Keratinocyte (primary cell): ENCODE data around the gene BTRC. TPM values are rescaled to one million over a fixed set of nuclear protein-coding genes. Genes with fewer than 3 reads are reported as not detected.

Source experiments
- DNase-seq: peaks from one replicate; pipeline ENCODE4 v3.0.0-alpha.2; 2011; ENCODE audit warnings: low read depth, missing footprints, low spot score
- FAIRE-seq: peaks from 2 replicates; lab custom pipeline; 2011; peaks lifted over from hg19 to GRCh38; lab: Jason Lieb, UNC
- H2AFZ ChIP-seq: 2 replicates; pipeline ENCODE4 v1.6.0; 2012; ENCODE audit warnings: low read length, control low read depth, inconsistent platforms; ENCODE audit not compliant: control insufficient read depth
- H3K27ac ChIP-seq: 2 replicates; pipeline ENCODE4 v1.5.1; 2011; ENCODE audit warnings: low read length; ENCODE audit not compliant: control insufficient read depth, insufficient read depth
- H3K27me3 ChIP-seq: 3 replicates; pipeline ENCODE4 v1.6.0; 2011; ENCODE audit warnings: low read length; ENCODE audit not compliant: control insufficient read depth, insufficient read depth; ENCODE audit errors: extremely low read depth
- H3K36me3 ChIP-seq, 2 experiments: 2 replicates in 1 of 2; 3 replicates in 1 of 2; pipeline ENCODE4 v1.5.1; 2011; ENCODE audit warnings: low read length in 2 of 2, mild to moderate bottlenecking in 1 of 2; ENCODE audit not compliant: control insufficient read depth in 2 of 2, insufficient read depth in 2 of 2; ENCODE audit errors: extremely low read depth in 1 of 2
- H3K4me1 ChIP-seq: 3 replicates; pipeline ENCODE4 v1.5.1; 2011; ENCODE audit warnings: low read length; ENCODE audit not compliant: control insufficient read depth, insufficient read depth; ENCODE audit errors: extremely low read depth
- H3K4me2 ChIP-seq: 3 replicates; pipeline ENCODE4 v1.6.0; 2011; ENCODE audit warnings: low read depth, low read length; ENCODE audit not compliant: control insufficient read depth, insufficient read depth; ENCODE audit errors: extremely low read depth
- H3K4me3 ChIP-seq, 3 experiments: fragments of 200-600 bp in 1 of 3; sonication (generic) in 1 of 3; 2 replicates in 2 of 3; 3 replicates in 1 of 3; pipeline ENCODE4 v1.5.1; 2011 to 2016; ENCODE audit warnings: low read length in 3 of 3, mild to moderate bottlenecking in 3 of 3, control low read depth in 2 of 3, inconsistent platforms in 1 of 3, low read depth in 1 of 3, mixed read lengths in 1 of 3, mixed run types in 1 of 3, moderate library complexity in 1 of 3; ENCODE audit not compliant: control insufficient read depth in 2 of 3, insufficient read depth in 2 of 3; ENCODE audit errors: extremely low read depth in 1 of 3
- H3K79me2 ChIP-seq: 2 replicates; pipeline ENCODE4 v1.6.0; 2012; ENCODE audit warnings: low read length; ENCODE audit not compliant: control insufficient read depth, insufficient read depth
- H3K9ac ChIP-seq: 3 replicates; pipeline ENCODE4 v1.6.0; 2011; ENCODE audit warnings: low read length; ENCODE audit not compliant: control insufficient read depth, insufficient read depth; ENCODE audit errors: extremely low read depth
- H3K9me1 ChIP-seq: 3 replicates; pipeline ENCODE4 v1.6.0; 2011; ENCODE audit warnings: low read length; ENCODE audit not compliant: control insufficient read depth, insufficient read depth; ENCODE audit errors: extremely low read depth
- H3K9me3 ChIP-seq: 2 replicates; pipeline ENCODE4 v1.5.1; 2012; ENCODE audit warnings: low read depth, low read length; ENCODE audit not compliant: control insufficient read depth
- H4K20me1 ChIP-seq: 3 replicates; pipeline ENCODE4 v1.6.0; 2011; ENCODE audit warnings: low read length; ENCODE audit not compliant: control insufficient read depth, insufficient read depth; ENCODE audit errors: extremely low read depth
- CTCF ChIP-seq, 3 experiments: IDR thresholded peaks in 1 of 3; conservative IDR thresholded peaks in 1 of 3; optimal IDR thresholded peaks in 1 of 3; 2 replicates in 2 of 3; 3 replicates in 1 of 3; pipeline versions ENCODE3 to v1.5.1; 2011; ENCODE audit warnings: low read length in 3 of 3, mild to moderate bottlenecking in 3 of 3, moderate library complexity in 2 of 3, control low read depth in 1 of 3, inconsistent platforms in 1 of 3; ENCODE audit not compliant: insufficient read depth in 2 of 3; ENCODE audit errors: extremely low read depth in 1 of 3
- EZH2 ChIP-seq: IDR thresholded peaks from one replicate; pipeline ENCODE4 v1.6.1; 2012; ENCODE audit warnings: inconsistent platforms, mild to moderate bottlenecking, low read length, moderate library complexity
- dilution Hi-C: fragments of 300-500 bp; cut with MboI; formaldehyde crosslinking; loops from one replicate; pipeline ENCODE4 v1.7.0; 2020; ENCODE audit warnings: low sequenced_read_pairs; ENCODE audit not compliant: extremely low pct_ligation_motif_present
- polyA plus RNA-seq, 5 experiments: library from polyadenylated mRNA; depleted of rRNA in 3 of 5; stranded (reverse) in 3 of 5; stranded (forward) in 1 of 5; unstranded in 1 of 5; fragments of >200 nt; gene quantifications; 1 replicate in 1 of 5; 2 replicates in 3 of 5; 3 replicates in 1 of 5; pipeline versions ENCODE4 v1.2.1 to v1.2.3, GENCODE V29; 2011 to 2012; ENCODE audit warnings: missing spikeins in 2 of 5, low read depth in 1 of 5, low replicate concordance in 1 of 5

Gene BTRC
- polyA plus RNA-seq, 1 donor (not counting 4 experiments of a cell fraction or from before 2014, with no cell fraction given): 21.7 TPM

- FAIRE-seq: no peak
- no peak for TF ChIP-seq CTCF (optimal IDR thresholded peaks at IDR 0.05 in 1 of 3, IDR thresholded peaks at IDR 0.05 in 1 of 3, conservative IDR thresholded peaks at IDR 0.05 in 1 of 3; ENCODE audit: extremely low read depth in 1 of 3, insufficient read depth in 2 of 3, low read length in 3 of 3)
- no peak for TF ChIP-seq EZH2
- H3K9me3 ChIP-seq: no peaks in the 10 kb centered on the region
- H3K4me2 ChIP-seq: no peak overlapping the region
- H3K9me1 ChIP-seq: no peaks in the 10 kb centered on the region
- H3K36me3 ChIP-seq: no peaks in the 10 kb centered on the region
- dilution Hi-C loops: no loop called here
- H2AFZ ChIP-seq: no peak overlapping the region
- no peak overlapping the region for H3K9ac ChIP-seq
- H3K4me3 ChIP-seq: no peak overlapping the region
- H3K27me3 ChIP-seq: no peaks in the 10 kb centered on the region
- no peak overlapping the region for H3K27ac ChIP-seq
- H3K4me1 ChIP-seq: no peaks in the 10 kb centered on the region
- H3K79me2 ChIP-seq: no peaks in the 10 kb centered on the region
- H4K20me1 ChIP-seq: no peaks in the 10 kb centered on the region
- DNase-seq: no peak
These were observed 139.9 kb downstream of the BTRC start for GRCh38 chr10:101493782-101494281.

GRCh38 chr10:101494650-101495049 is 140.7 kb downstream of the BTRC start:
- no peaks in the 10 kb centered on the region for H3K36me3 ChIP-seq
- H3K27me3 ChIP-seq: no peaks in the 10 kb centered on the region
- dilution Hi-C loops: no loop called here
- H3K9me3 ChIP-seq: no peaks in the 10 kb centered on the region
- no peaks in the 10 kb centered on the region for H3K4me1 ChIP-seq
- no peak overlapping the region for H2AFZ ChIP-seq
- H3K9me1 ChIP-seq: no peaks in the 10 kb centered on the region
- no peak for DNase-seq
- H3K4me3 ChIP-seq: no peak overlapping the region
- H3K9ac ChIP-seq: no peak overlapping the region
- no peak overlapping the region for H3K4me2 ChIP-seq
- H4K20me1 ChIP-seq: no peaks in the 10 kb centered on the region
- no peak for FAIRE-seq
- no peaks in the 10 kb centered on the region for H3K79me2 ChIP-seq
- TF ChIP-seq CTCF (optimal IDR thresholded peaks at IDR 0.05 in 1 of 3, IDR thresholded peaks at IDR 0.05 in 1 of 3, conservative IDR thresholded peaks at IDR 0.05 in 1 of 3; ENCODE audit: extremely low read depth in 1 of 3, insufficient read depth in 2 of 3, low read length in 3 of 3): no peak
- no peak for TF ChIP-seq EZH2
- no peak overlapping the region for H3K27ac ChIP-seq
